Mucosa of rectum (tissue), 2 donors: ENCODE measurements around the gene PCGF2.

Source experiments
- H3K27ac ChIP-seq, 2 donors: one replicate each; pipeline ENCODE4 v1.7.0; 2013; ENCODE audit warnings: inconsistent platforms in 2 of 2, low read depth in 2 of 2, low read length in 2 of 2
- H3K27me3 ChIP-seq, 2 donors: one replicate each; pipeline ENCODE4 v1.7.0; 2013; ENCODE audit warnings: low read length in 2 of 2; ENCODE audit not compliant: control insufficient read depth in 2 of 2, insufficient read depth in 2 of 2
- H3K36me3 ChIP-seq, 2 donors: one replicate each; pipeline ENCODE4 v1.7.0; 2013; ENCODE audit warnings: low read length in 2 of 2; ENCODE audit not compliant: control insufficient read depth in 2 of 2, insufficient read depth in 2 of 2
- H3K4me1 ChIP-seq, 2 donors: one replicate each; pipeline ENCODE4 v1.7.0; 2013; ENCODE audit warnings: low read length in 2 of 2, mild to moderate bottlenecking in 1 of 2; ENCODE audit not compliant: control insufficient read depth in 2 of 2, insufficient read depth in 2 of 2
- H3K4me3 ChIP-seq, 2 donors: one replicate each; pipeline ENCODE4 v1.7.0; 2013; ENCODE audit warnings: low read length in 2 of 2
- H3K9ac ChIP-seq, 2 donors: one replicate each; pipeline ENCODE4 v1.7.0; 2013; ENCODE audit warnings: low read length in 2 of 2, low read depth in 1 of 2, mild to moderate bottlenecking in 1 of 2
- H3K9me3 ChIP-seq, 2 donors: one replicate each; pipeline ENCODE4 v1.7.0; 2013; ENCODE audit warnings: low read length in 2 of 2; ENCODE audit not compliant: control insufficient read depth in 2 of 2
- donor health status: healthy.
- donor health status: Normal muscosa, but diverticular disease.

PCGF2 gene

GRCh38 chr17:38719943-38720641, 28.0 kb downstream of the PCGF2 start:
- H3K4me3 ChIP-seq, result no peak overlapping the region
- no peak overlapping the region for H3K9ac ChIP-seq
- no peaks in the 10 kb centered on the region for H3K9me3 ChIP-seq
- H3K4me1 ChIP-seq, result peaks cover 8 to 11% of the 10 kb centered on the region in 2 donors
- no peaks in the 10 kb centered on the region for H3K27me3 ChIP-seq
- no peak overlapping the region for H3K27ac ChIP-seq
- peaks cover 30 to 48% of the 10 kb centered on the region in 2 donors for H3K36me3 ChIP-seq

- H3K27me3 ChIP-seq, result no peaks in the 10 kb centered on the region
- no peak overlapping the region for H3K9ac ChIP-seq
- H3K9me3 ChIP-seq, result no peaks in the 10 kb centered on the region
- H3K4me3 ChIP-seq, result no peak overlapping the region
- no peak overlapping the region for H3K27ac ChIP-seq
- peaks cover 30 to 50% of the 10 kb centered on the region in 2 donors for H3K36me3 ChIP-seq
- peaks cover 4 to 6% of the 10 kb centered on the region in 2 donors for H3K4me1 ChIP-seq
These were observed 28.7 kb downstream of the PCGF2 start for GRCh38 chr17:38719289-38719942.

GRCh38 chr17:38717139-38717745, 30.9 kb downstream of the PCGF2 start:
- Histone ChIP-seq H3K9ac (no peak overlapping the region), H3K4me1 (peaks cover 3% of the 10 kb centered on the region in 2 donors), H3K27ac (no peak overlapping the region), H3K36me3 (peaks cover 43 to 65% of the 10 kb centered on the region in 2 donors), H3K4me3 (no peak overlapping the region), H3K9me3 (no peaks in the 10 kb centered on the region), H3K27me3 (no peaks in the 10 kb centered on the region)

DNA sequence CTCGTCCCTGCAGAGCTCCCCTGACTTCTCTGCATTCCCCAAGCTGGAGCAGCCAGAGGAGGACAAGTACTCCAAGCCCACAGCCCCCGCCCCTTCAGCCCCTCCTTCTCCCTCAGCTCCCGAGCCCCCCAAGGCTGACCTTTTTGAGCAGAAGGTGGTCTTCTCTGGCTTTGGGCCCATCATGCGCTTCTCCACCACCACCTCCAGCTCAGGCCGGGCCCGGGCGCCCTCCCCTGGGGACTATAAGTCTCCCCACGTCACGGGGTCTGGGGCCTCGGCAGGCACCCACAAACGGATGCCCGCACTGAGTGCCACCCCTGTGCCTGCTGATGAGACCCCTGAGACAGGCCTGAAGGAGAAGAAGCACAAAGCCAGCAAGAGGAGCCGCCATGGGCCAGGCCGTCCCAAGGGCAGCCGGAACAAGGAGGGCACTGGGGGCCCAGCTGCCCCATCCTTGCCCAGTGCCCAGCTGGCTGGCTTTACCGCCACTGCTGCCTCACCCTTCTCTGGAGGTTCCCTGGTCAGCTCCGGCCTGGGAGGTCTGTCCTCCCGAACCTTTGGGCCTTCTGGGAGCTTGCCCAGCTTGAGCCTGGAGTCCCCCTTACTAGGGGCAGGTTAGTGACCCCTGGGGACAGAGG, 31.6 kb downstream of the PCGF2 start:
- no peak overlapping the region for H3K9ac ChIP-seq
- H3K27me3 ChIP-seq, result no peaks in the 10 kb centered on the region
- H3K4me3 ChIP-seq, result no peak overlapping the region
- peaks cover 46 to 66% of the 10 kb centered on the region in 2 donors for H3K36me3 ChIP-seq
- H3K4me1 ChIP-seq, result peaks cover 3% of the 10 kb centered on the region in 2 donors
- no peaks in the 10 kb centered on the region for H3K9me3 ChIP-seq
- H3K27ac ChIP-seq, result no peak overlapping the region

GRCh38 chr17:38715216-38715943, 32.8 kb downstream of the PCGF2 start:
- H3K9ac ChIP-seq, result no peak overlapping the region
- H3K27ac ChIP-seq, result no peak overlapping the region
- H3K4me1 ChIP-seq, result peaks cover 0 to 3% of the 10 kb centered on the region in 2 donors
- peaks cover 45 to 66% of the 10 kb centered on the region in 2 donors for H3K36me3 ChIP-seq
- no peaks in the 10 kb centered on the region for H3K27me3 ChIP-seq
- no peak overlapping the region for H3K4me3 ChIP-seq
- no peaks in the 10 kb centered on the region for H3K9me3 ChIP-seq

- H3K27ac ChIP-seq, result no peak overlapping the region
- H3K4me3 ChIP-seq, result no peak overlapping the region
- peaks cover 0 to 3% of the 10 kb centered on the region in 2 donors for H3K4me1 ChIP-seq
- peaks cover 53 to 80% of the 10 kb centered on the region in 2 donors for H3K36me3 ChIP-seq
- H3K9ac ChIP-seq, result no peak overlapping the region
- H3K27me3 ChIP-seq, result no peaks in the 10 kb centered on the region
- H3K9me3 ChIP-seq, result no peaks in the 10 kb centered on the region
These were observed 34.6 kb downstream of the PCGF2 start for GRCh38 chr17:38713456-38714075.

GRCh38 chr17:38712593-38712992, 35.5 kb downstream of the PCGF2 start:
- no peak overlapping the region for H3K27ac ChIP-seq
- no peak overlapping the region for H3K9ac ChIP-seq
- H3K4me3 ChIP-seq, result no peak overlapping the region
- no peaks in the 10 kb centered on the region for H3K9me3 ChIP-seq
- H3K27me3 ChIP-seq, result no peaks in the 10 kb centered on the region
- H3K36me3 ChIP-seq, result peaks cover 60 to 84% of the 10 kb centered on the region in 2 donors
- H3K4me1 ChIP-seq, result peaks cover 0 to under 1% of the 10 kb centered on the region in 2 donors

GRCh38 chr17:38711792-38712571, 36.2 kb downstream of the PCGF2 start:
- H3K9me3 ChIP-seq, result no peaks in the 10 kb centered on the region
- no peak overlapping the region for H3K27ac ChIP-seq
- H3K27me3 ChIP-seq, result no peaks in the 10 kb centered on the region
- no peak overlapping the region for H3K9ac ChIP-seq
- H3K4me1 ChIP-seq, result peaks cover 1 to 7% of the 10 kb centered on the region in 2 donors
- no peak overlapping the region for H3K4me3 ChIP-seq
- H3K36me3 ChIP-seq, result peaks cover 56 to 79% of the 10 kb centered on the region in 2 donors

GRCh38 chr17:38710985-38711384, 37.2 kb downstream of the PCGF2 start:
- no peaks in the 10 kb centered on the region for H3K9me3 ChIP-seq
- H3K27ac ChIP-seq, result no peak overlapping the region
- no peak overlapping the region for H3K9ac ChIP-seq
- peaks cover 49 to 70% of the 10 kb centered on the region in 2 donors for H3K36me3 ChIP-seq
- peaks cover 7 to 16% of the 10 kb centered on the region in 2 donors for H3K4me1 ChIP-seq
- no peak overlapping the region for H3K4me3 ChIP-seq
- H3K27me3 ChIP-seq, result no peaks in the 10 kb centered on the region
